Measurements from ENCODE around the gene TMSB4X. TPM values are rescaled to one million over a fixed set of nuclear protein-coding genes. Genes with fewer than 3 reads are reported as not detected.

TMSB4X gene
- total and polyA plus RNA-seq, 2 of the 8 experiments (the other 6 are each of a cell fraction or from before 2014, with no cell fraction given) = 2,063 to 2,112 TPM

DNA sequence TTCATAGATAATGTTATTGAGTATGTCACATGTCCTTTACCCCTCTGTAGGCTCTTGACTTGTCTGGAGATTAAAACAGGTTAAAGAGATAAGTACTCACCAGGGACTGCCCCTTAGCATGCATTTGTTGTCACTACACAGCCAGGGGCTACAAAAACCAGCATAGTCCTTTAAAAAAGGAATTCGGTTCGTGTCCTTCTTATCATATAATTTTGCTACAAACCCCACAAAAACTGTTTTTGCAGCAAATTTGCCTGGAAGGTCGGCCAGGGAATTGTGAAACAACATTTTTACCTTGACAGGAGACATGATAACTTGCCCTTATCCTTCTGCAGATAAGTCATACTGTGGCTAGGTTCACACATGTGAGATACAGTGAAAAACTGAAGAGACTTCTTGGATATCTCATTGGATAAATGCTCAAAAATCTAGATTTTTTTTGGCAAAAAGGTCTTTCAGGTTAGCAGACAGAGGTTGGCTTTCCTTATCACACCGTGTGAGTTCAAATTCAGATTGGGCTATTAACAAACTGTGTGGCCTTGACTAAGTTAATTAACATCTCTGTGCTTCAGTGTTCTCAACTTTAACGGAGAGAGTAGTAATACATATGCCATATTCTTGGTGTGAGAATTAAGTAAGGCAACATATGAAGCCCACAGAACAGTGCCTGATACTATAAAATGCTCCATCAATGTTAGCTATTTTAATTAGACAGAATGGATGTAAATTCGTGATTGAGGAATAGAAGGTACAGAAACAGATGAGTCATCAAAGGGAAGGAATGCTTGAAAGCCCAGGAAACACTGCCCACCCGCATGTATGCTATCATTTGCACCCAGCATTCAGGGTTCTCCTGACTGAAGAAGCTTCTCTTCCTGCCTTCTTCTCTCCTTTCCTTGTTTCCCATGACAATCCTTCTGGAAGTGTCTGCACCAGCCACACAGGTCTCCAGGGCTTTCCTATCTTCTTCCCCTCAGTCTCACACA, 39.5 kb downstream of the TMSB4X start:
- Histone ChIP-seq H3K18ac (ENCODE audit: extremely low read depth, low read length) (no peak overlapping the region), H2BK12ac (ENCODE audit: low read depth, low read length) (no peak overlapping the region), H3K27ac (ENCODE audit: low read depth, low read length) (no peak overlapping the region), H3K36me3 (ENCODE audit: control insufficient read depth in 2 of 4, insufficient read depth in 4 of 4, low read length in 3 of 4) (no peaks in the 10 kb centered on the region), H3K14ac (ENCODE audit: insufficient read length) (no peak overlapping the region), H2AFZ (ENCODE audit: low read length) (no peak overlapping the region), H4K91ac (replicated peaks; ENCODE audit: insufficient read length, low read length) (no peak overlapping the region), H2BK20ac (ENCODE audit: low read length) (no peak overlapping the region), H2AK5ac (ENCODE audit: low read depth, low read length) (no peak overlapping the region), H2BK5ac (ENCODE audit: low read depth, low read length) (no peak overlapping the region), H4K8ac (ENCODE audit: extremely low read depth, insufficient read depth, low read length) (no peak overlapping the region), H3K27me3 (replicated peaks in 1 of 4; ENCODE audit: control insufficient read depth in 3 of 4, extremely low read depth in 1 of 4, insufficient read depth in 3 of 4, low read length in 3 of 4) (no peaks in the 10 kb centered on the region), H3K4me2 (ENCODE audit: insufficient read depth in 1 of 2, low read depth in 2 of 2, low read length in 2 of 2) (no peak overlapping the region), H3K79me2 (ENCODE audit: control insufficient read depth in 1 of 2, insufficient read depth in 2 of 2, low read length in 2 of 2) (no peaks in the 10 kb centered on the region), H4K20me1 (replicated peaks in 1 of 2; ENCODE audit: control insufficient read depth in 1 of 2, insufficient read depth in 2 of 2, low read length in 2 of 2) (no peaks in the 10 kb centered on the region), H3K56ac (replicated peaks; ENCODE audit: insufficient read length, low read depth, low read length) (no peak overlapping the region), H2BK120ac (replicated peaks; ENCODE audit: low read depth, low read length) (no peak overlapping the region), H3K9me3 (ENCODE audit: insufficient read depth in 2 of 2, low read depth in 1 of 2, low read length in 1 of 2) (no peaks in the 10 kb centered on the region), H3K4me1 (replicated peaks in 1 of 4; ENCODE audit: control insufficient read depth in 3 of 4, insufficient read depth in 4 of 4, low read length in 3 of 4) (peaks cover 0 to 8% (median 0%) of the 10 kb centered on the region in 4 experiments; a peak in 1 of 7 replicates), H3K79me1 (ENCODE audit: low read depth, low read length) (no peaks in the 10 kb centered on the region), H3K4me3 (ENCODE audit: extremely low read depth in 1 of 4, insufficient read depth in 2 of 4, low read depth in 3 of 4, low read length in 4 of 4) (no peak overlapping the region), H3K4ac (replicated peaks; ENCODE audit: insufficient read length, low read depth, low read length) (no peak overlapping the region), H3K9ac (replicated peaks in 1 of 4; ENCODE audit: extremely low read depth in 1 of 4, low read depth in 3 of 4, low read length in 3 of 4) (no peak overlapping the region), H3K23ac (ENCODE audit: insufficient read length) (no peak overlapping the region), H3K23me2 (ENCODE audit: low read depth, low read length) (no peaks in the 10 kb centered on the region), H4K5ac (ENCODE audit: insufficient read length, low read depth, low read length) (no peak overlapping the region), H2BK15ac (ENCODE audit: low read length) (no peak overlapping the region)
- WGBS, 2 experiments (ENCODE audit: extremely low coverage in 1 of 2, insufficient coverage in 1 of 2, insufficient read length in 1 of 2, insufficient replicate concordance in 2 of 2, low coverage in 1 of 2, low lambda C conversion rate in 2 of 2, missing lambda C conversion rate in 1 of 2) = 69% methylated on average over 7 of the region's 7 CpGs; no CpG with 5 or more reads in 1 of the 2 experiments
- ChIA-PET CTCF (ENCODE audit: partially characterized antibody) (no interaction called here), POLR2A (ENCODE audit: partially characterized antibody) (interaction anchor here (0.6 to 1.3 kb wide), 3 partner anchors 37 to 106 kb away, joined by 3 to 4 read pairs (median 4); no protein-coding TSS in a partner anchor)
- DNase-seq (ENCODE audit: low read depth in 1 of 2, low spot score in 2 of 2) (no peak), FAIRE-seq (no peak)
- TF ChIP-seq RFX5 (IDR thresholded peaks at IDR 0.05; ENCODE audit: borderline replicate concordance, low read depth, low read length) = no peak
- TF ChIP-seq TCF12 (IDR thresholded peaks at IDR 0.05; ENCODE audit: low read depth, low read length) = no peak
- TF ChIP-seq NRF1 (IDR thresholded peaks at IDR 0.05; ENCODE audit: low read depth, low read length) = no peak
- TF ChIP-seq RNF2 (IDR thresholded peaks at IDR 0.05; ENCODE audit: borderline replicate concordance, low read depth, low read length, missing control alignments, poor library complexity, severe bottlenecking) = no peak
- TF ChIP-seq POU5F1 (IDR thresholded peaks at IDR 0.05; ENCODE audit: low read depth, low read length) = no peak
- no peak for TF ChIP-seq SIRT6 (IDR thresholded peaks at IDR 0.05; ENCODE audit: low read length)
- no peak for TF ChIP-seq TBP (IDR thresholded peaks at IDR 0.05; ENCODE audit: low read depth, low read length)
- TF ChIP-seq YY1 (IDR thresholded peaks at IDR 0.05; ENCODE audit: low read depth, low read length) = no peak
- no peak for TF ChIP-seq CHD2 (IDR thresholded peaks at IDR 0.05; ENCODE audit: low read length)
- TF ChIP-seq, protein P1, sequence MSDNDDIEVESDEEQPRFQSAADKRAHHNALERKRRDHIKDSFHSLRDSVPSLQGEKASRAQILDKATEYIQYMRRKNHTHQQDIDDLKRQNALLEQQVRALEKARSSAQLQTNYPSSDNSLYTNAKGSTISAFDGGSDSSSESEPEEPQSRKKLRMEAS (IDR thresholded peaks at IDR 0.05) = no peak
- no peak for TF ChIP-seq CEBPB (IDR thresholded peaks at IDR 0.05; ENCODE audit: low read depth, low read length)
- no peak for TF ChIP-seq KDM4A (IDR thresholded peaks at IDR 0.05; ENCODE audit: low read depth, low read length, severe bottlenecking)

Data from H1 (cell line).